ENCODE data around the gene HTR1E. TPM values are rescaled to one million over a fixed set of nuclear protein-coding genes. Genes with fewer than 3 reads are reported as not detected.
"Not testable (repeated sequence)": the region's sequence is repeated elsewhere in the genome, so short reads cannot be mapped to it uniquely, and the experiment has no call there.

The HTR1E gene, protein sequence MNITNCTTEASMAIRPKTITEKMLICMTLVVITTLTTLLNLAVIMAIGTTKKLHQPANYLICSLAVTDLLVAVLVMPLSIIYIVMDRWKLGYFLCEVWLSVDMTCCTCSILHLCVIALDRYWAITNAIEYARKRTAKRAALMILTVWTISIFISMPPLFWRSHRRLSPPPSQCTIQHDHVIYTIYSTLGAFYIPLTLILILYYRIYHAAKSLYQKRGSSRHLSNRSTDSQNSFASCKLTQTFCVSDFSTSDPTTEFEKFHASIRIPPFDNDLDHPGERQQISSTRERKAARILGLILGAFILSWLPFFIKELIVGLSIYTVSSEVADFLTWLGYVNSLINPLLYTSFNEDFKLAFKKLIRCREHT
- not detected for total RNA-seq

- no peak for DNase-seq
Observed at GRCh38 chr6:86937219-86938079, at the start of gene HTR1E. TSS of gene HTR1E (plus strand) at chr6:86937528. CDS start at chr6:87015335, 77,807 bp downstream.

DNA sequence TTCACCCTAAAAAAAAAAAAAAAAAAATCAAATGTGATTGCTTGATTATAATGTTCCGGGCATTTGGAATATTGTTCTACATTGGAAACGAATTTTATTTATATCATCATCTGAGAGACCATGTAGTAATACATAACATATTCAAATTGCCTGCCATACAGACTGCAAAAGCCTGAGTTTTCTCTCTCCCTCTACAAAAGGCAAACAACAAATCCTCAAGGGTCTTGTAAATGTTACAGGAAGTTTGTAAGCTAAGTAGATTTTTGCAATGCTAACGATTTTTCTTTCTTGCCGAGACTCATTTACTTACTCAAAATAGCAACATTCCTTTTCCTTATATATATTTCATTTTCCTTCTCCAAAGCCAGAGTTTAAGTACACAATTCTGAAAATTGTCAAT lies 49.0 kb upstream of the HTR1E start:
- DNase-seq = no peak

DNA sequence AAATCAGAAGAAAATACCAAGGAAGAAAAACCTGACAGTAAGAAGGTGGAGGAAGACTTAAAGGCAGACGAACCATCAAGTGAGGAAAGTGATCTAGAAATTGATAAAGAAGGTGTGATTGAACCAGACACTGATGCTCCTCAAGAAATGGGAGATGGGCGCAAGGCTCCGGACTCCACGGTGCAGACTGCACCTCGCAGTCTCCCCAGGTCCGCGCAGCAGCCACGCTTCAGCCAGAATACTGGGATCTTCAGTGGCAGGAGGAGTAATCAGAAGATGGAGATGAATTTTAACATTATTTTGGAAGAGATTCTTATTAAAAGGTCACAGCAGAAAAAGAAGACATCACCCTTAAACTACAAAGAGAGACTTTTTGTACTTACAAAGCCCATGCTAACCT lies 40.1 kb upstream of the HTR1E start:
- DNase-seq = not testable (repeated sequence)

- no peak for DNase-seq
Observed at GRCh38 chr6:86913795-86914194, 23.5 kb upstream of the HTR1E start.

GRCh38 chr6:86916393-86916792 lies 20.9 kb upstream of the HTR1E start:
- DNase-seq = no peak

DNA sequence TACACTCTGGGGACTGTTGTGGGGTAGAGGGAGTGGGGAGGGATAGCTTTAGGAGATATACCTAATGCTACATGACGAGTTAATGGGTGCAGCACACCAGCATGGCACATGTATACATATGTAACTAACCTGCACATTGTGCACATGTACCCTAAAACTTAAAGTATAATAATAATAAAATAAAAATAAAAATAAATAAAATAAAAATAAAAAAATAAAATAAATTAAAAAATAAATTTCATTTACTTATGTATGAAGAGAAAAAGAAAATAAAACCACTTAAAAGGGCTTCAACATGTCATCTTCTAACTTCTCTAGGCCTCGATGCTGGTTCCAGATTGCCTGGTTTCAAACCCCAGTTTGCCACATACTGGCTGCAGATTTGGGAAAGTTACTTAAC lies 10.2 kb upstream of the HTR1E start:
- not testable (repeated sequence) for DNase-seq

GRCh38 chr6:86927859-86928258 lies 9.5 kb upstream of the HTR1E start:
- DNase-seq = not testable (repeated sequence)

DNA sequence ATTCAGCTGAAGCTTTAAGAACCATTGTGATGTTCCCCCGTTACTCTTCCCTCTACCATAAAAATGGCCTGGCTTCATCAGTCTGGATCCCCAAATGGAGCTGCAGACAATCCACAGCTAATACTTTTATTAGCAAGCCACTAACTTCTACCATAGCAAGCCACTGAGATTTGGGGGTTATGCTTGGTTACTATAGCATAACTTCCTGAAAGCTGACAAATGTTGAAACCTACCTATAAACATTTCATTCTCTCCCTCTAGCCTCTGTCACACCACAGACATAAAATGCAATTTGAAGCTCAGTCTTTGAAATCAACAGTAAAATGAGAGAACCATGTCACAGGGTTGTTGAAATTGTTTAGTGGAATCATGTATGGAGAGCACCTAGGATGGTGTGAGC lies 3.0 kb upstream of the HTR1E start:
- DNase-seq = no peak

DNA sequence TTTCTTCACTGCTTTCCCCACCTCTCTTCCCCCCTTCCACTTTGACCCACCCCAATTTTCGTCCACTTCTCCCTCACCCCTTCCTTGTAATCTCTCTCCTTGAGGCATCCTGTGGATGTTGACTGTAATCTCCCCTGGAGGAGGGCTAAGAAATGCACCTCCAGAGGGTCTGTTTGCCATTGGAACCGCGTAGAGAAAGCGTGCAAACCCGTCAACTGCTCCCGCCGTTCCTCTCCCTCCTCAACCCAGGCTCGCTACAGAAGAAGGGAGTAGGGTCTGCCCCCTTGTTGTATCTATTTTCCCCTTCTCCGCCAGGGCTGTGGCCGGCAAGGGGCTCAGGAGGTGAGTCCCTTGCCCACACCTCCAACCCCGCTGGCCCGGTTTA lies 502 bp upstream of the HTR1E start:
- DNase-seq = no peak

DNA sequence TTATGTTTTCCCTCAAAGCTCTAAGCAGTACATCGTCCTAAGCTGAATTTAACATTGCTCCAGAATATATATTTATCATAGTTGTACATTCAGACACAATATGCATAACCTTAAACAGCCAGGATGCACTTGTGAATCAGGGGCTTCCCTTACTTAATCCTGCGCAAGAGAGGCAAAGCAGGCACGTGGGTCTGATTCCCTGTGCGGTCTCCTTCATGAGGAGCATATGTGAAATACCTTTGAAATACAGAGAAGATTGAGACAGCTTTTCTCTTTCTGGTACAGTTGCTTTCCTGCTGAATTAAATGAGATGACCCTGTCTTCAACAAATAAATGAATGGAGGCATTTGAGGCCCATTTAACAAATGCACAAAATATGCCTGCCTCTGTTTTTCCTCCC lies 1.5 kb downstream of the HTR1E start:
- DNase-seq = no peak

DNA sequence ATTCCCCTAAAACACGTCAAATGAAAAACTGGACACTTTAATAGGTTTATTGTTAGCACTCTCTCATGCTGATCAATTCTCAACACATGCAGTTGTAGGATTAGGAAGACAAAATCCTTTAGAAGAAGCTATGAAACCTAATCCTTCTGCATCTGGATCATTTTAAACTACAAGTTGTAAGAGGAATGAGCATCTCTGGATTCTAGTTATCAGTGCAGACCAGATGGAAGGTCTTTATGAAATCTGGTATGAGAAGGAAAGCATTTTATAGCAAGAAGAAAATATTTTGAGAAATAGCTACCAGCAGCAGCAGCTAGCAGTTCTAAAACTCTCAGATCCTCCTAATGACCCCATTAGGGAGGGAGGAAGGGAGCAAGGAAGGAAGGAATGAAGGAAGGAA lies 4.1 kb downstream of the HTR1E start:
- DNase-seq = no peak

- DNase-seq = no peak
Observed at GRCh38 chr6:86942769-86943516, 5.6 kb downstream of the HTR1E start.

GRCh38 chr6:86943819-86944407 lies 6.6 kb downstream of the HTR1E start:
- DNase-seq = no peak

- no peak for DNase-seq
Observed at GRCh38 chr6:86949771-86950170, 12.4 kb downstream of the HTR1E start.

DNA sequence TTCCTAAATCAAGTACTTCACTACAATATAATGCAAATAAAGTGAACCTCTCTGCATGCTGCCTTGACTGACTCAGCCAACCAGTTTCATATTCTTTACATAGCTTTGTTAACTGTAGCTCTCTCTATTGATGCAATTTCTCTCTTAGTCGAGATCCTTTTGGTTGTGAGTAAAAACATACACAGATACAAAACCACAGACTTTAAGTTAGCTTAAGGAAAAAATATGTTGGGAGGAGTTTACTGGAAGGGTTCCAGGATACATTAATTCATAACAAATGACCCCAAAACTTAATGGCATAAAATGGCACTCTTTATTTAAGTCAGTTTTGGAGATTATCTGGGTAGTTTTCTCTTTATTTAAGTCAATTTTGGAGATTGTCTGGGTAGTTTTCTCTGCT lies 15.7 kb downstream of the HTR1E start:
- no peak for DNase-seq

- no peak for DNase-seq
Observed at GRCh38 chr6:86959656-86960055, 22.3 kb downstream of the HTR1E start.

GRCh38 chr6:86961455-86962200 lies 24.3 kb downstream of the HTR1E start:
- DNase-seq = no peak

DNA sequence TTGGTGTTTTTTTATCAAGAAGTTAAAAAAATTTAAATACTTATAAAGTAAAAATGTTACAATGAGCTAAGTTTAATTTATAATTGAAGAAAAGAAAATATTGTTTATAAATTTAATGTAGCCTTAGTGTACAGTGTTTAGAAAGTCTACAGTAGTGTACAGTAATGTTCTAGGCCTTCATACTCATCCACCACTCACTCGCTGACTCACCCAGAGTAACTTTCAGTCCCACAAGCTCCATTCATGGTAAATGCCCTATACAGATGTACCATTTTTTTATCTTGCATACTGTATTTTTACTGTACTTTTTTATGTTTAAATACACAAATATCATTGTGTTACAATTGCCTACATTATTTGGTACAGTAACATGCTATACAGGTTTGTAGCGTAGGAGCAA lies 26.0 kb downstream of the HTR1E start:
- no peak for DNase-seq

DNA sequence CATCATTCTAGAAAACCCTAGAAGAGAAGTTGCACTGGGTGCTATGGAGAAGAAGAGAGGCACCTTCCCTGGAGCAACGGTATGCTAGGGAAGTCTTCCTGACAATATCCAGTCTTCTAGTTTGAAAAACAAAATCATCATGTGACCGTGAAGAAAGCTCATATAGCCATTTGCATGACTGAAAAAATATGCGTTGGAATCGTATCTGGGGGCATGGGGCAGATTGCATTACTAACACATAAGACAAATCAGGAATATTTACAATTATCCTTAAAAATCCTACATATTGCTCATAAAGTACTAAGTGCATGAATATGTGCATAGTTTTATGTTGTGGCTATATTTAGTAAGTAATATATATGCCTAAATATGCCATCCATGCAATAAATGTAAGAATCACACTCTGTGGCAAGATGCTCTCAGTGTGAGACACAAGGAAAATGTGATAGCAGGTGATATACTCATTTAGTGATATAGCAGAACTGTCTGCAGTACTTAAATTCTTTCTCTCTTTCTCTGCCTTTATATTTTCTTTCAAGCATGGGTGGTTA lies 26.8 kb downstream of the HTR1E start:
- DNase-seq = no peak

- DNase-seq = no peak
Observed at GRCh38 chr6:86966271-86966670, 28.9 kb downstream of the HTR1E start.

- DNase-seq = no peak
Observed at GRCh38 chr6:86969573-86969972, 32.2 kb downstream of the HTR1E start.

GRCh38 chr6:86973088-86973487 lies 35.8 kb downstream of the HTR1E start:
- no peak for DNase-seq
